GM18517 (cell line): ENCODE results near the gene CST3.
"Not testable (repeated sequence)": the region's sequence is repeated elsewhere in the genome, so short reads cannot be mapped to it uniquely, and the experiment has no call there.

ENCODE experiments used
- ATAC-seq: cut with Tn5 transposase; IDR thresholded peaks from one replicate; pipeline ENCODE4 v1.9.1; 2021; ENCODE audit warnings: mild to moderate bottlenecking, moderate library complexity; ENCODE audit not compliant: unreplicated experiment

Gene CST3

DNA sequence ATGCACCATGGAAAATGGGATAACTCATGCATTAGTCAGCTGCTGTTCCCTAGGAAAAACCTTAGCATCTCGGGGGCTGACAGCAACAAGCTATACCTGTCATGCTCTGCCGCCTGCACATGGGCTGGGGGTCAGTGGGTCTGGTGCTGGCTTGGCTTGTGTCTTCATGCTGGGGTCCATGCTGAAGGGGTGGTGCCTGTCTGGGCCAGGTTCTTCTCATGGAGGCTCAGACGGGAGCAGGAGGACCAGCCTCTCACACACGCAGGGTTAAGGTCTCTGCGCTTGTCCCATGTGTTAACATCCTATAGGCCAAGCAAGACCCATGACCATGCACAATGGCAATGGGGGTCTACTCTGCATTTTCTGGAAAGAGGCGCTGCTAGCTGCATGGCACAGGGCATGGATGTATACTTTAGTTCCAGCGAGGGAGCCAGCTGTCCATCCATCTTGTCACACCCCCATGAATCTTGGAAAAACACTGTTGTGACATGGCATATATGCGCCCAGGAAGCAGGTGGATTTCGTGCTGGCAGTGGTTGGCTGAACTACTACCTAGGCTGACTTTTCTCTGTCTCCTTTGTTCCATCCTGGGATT, 24.6 kb upstream of the CST3 start:
- no peak for ATAC-seq

DNA sequence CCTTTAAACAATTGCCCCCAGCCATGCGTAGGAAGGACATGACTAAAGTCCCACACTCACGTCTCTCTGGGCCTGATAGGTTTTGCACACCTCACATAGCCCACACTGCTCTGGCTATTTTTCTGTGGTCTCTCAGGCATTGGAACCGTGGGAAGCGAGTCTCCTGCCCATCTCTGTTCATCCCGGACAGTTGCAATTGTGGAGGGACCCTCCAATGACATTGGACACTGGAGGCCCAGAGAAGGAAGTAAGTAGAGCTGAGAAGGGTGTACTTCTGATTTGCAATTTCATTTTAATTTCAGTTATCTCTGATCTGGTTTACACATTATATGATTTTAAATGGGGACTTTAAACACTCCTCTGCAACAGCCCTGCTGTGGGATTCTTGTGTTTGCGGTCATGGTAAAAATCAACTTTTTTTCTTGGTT, 23.3 kb upstream of the CST3 start:
- ATAC-seq: no peak

DNA sequence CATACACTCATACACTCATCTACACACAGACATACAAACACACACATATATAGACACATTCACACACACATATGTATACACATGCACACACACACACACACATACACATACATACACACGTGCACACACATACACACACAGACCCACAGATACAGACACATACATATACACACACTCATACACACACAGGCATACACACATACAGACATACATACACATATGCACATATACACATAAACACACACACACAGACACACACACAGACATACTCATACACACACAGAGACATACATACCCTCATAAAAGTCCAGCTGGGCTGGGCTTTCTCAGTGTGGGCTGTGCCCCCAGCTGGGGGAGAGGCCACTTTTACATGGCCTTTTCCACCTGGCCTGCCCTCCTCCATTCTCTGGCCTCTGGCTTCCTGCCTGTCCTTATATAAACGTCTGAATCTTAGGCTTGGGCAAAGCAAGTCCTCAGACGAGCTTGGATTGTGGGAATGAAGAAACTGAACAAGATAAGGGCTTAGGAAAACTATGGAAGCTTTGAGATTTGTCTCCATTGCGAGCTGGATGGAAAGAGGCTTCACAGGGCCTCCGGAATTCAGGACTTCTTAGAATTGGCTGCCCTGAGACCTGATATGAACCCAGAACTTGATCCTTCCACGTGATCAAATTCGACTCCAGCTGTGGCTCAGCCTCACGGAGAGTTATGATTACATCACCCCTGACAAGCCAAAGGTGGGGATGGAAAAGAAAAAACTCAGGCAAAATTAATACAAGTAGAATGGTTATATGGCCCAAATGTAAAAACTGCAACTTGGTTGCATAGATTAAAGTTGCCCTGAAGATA, 22.5 kb upstream of the CST3 start:
- ATAC-seq: no peak

DNA sequence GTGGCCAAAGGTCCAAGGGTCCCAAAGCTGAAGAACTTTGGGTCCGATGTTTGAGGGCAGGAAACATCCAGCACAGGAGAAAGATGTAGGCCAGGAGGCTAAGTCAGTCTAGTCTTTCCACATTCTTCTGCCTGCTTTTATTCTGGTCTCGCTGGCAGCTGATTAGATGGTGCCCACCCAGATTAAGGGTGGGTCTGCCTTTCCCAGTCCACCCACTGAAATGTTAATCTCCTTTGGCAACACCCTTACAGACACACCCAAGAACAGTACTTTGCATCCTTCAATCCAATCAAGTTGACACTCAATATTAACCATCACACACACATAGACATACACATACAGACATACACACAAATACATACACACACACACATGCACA, 21.8 kb upstream of the CST3 start:
- ATAC-seq: not testable (repeated sequence)

DNA sequence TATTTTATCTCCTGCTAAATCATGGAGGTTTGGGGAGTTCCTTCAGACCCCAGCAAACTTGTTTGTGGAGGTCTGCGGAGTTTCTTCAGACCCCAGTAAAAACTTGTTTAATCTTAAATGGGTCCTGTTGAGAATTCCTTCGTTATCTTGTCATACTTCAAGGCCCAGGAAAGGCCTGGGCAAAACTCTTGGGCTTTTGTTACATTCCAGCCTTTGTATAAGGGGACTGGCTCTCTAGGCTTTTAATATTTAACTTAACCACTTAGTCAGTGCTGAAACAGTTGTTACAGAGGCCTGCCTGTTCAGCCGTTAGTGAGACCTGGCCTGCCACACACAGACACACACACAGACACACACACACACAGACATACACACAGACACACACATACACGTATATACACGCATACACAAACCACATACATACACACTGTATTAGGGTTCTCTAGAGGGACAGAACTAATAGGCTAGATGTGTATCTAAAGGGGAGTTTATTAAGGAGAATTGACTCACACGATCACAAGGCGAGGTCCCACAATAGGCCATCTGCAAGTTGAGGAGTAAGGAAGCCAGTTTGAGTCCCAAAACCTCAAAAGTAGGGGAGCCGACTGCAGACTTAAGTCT, 21.3 kb upstream of the CST3 start:
- no peak for ATAC-seq

DNA sequence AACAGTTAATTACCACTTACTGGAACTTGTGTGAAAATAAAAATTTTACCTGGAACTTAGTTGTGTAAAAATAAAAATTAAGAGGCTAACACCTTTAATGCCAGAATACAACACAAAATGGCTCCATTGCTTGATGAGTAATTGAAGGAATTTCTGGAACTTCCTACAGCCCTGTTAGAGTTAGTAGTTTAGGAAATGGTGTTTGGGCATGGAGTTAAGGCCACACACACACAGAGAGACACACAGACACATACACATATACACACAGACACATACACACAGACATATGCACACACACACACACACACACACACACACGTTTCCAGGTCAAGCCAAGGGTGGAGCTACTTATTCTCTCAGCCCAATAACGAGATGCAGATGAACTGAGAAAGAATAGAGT, 20.6 kb upstream of the CST3 start:
- no peak for ATAC-seq

DNA sequence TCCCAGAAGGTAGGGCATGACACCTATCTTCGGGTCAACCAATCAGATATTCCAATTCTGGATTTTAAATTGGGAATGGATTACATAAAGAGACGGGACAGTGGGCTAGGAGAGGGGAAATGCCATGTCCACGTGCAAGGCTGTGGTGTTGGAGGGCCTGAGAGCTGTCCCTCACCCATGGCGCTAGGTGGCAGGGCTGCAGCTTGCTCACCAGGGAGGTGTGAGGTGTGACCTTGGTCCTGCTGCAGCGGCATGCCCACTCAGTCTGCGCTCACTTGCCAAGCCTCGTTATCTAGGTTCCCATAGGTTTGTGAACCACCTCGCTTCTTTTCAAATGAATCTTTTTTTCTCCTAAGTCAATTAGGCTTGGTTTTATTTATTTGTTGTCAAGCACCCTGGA, 19.4 kb upstream of the CST3 start:
- no peak for ATAC-seq

DNA sequence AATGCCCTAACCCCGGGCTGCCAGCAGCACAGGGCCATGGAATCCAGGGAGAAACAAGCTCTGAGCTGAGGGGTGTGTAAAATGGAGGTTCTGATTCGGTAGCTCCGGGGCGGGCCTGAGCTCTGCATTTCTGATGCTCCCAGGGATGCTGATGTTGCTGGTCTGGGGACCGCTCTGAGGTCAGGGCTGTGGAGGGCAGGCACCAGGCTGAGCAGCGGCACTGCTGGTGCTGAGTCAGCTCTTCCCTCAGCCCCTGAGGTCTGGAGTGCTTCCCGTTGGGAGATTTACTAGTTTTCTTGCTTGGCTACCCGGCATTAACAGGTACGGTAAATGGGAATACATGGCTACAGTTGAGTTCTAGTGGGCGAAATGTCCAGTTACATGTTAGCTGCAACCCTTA, 18.6 kb upstream of the CST3 start:
- no peak for ATAC-seq

DNA sequence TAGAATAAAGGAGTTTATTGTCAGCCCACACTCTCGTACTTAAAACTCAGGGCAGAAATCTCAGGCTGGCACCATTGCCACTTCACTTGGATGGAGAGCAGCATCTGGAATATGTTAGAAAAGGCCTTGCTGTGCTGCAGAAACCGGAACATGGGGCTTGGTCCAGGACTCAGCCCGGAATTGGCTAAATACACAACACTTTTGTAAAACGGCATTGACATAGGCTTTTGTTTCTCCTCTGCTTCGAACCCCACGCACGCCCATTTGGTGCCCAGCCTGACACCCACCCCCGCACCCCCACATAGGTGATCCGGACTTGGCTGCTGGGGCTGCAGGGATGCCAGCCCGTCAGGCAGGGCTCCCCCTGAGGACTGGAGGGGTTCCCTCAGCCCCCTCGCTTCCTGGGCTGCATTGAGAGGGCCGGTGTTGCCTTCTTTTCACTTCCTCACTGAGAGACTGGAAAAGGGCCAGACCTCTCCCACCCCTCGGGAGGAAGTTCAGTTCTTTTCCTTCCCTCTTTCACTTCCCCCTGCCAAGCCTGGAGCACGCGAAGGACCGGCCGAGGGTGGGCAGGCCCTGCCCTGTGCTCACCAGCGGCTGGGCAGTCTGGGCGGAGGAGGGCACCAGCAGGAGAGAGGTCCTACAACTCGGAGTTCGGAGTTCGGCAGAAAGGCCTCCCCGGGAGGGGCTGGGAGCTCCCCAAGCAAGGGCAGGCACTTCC, 17.9 kb upstream of the CST3 start:
- ATAC-seq: no peak

DNA sequence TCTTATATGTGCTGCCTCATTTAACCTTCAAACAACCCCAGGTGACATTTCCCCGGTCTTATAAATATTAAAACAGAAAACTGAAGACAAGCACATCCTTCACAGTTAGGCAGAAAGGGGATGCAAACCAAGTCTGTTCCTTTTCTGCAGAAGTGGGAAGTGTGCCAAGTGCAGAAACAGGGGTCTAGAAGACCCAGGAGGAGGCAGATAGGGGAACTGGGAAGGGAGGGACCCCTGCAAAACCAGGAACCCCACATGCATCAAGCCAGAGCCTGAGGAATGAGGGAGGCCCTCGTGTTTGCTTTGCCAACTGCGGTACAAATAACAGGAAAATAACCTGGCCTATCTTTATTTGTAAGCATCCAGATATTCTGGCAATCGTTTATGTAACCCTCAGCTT, 17.0 kb upstream of the CST3 start:
- no peak for ATAC-seq

DNA sequence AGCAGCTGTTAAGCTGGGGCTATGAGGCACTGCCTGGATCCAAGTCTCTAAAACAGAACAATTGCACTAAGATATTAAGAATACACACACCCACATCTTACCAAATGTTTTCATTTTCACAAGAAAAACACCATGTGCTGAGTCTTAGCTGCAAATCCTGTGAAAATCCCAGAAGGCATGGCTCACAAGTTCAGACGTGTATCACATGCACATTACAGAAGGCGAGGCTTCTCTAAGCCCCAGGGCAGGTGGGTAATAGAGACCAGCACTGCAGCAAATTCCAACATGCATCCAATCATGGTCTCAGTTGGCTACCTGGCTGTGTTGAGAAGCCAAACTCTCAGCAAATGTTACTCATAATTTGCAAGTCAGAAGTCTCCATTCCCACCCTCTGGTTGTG, 16.2 kb upstream of the CST3 start:
- ATAC-seq: no peak

DNA sequence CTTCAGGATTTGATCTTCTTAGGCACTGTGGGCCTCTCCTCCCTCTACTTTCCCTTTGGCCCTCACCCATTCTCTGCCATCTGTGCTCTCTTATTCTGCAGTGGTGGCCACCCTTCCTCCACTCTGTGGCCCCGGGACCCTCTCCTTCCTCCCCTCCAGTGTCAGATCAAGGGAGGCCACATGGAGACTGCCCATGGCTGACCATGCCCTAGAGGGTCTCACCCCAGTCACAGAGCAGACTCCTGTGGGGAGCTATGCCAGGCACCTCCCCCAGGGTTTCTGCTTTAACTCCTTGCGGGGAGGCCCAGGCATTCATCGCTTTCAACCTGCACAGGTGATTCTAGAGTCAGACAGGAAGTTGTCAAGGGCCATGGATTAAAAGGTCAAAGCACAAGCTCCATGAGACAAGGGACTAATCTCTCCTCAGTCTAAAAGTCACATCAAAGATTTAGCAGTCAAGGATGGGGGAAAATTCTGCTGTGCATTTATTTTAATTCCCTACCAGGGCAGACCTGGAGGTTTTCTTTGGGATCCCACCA, 15.7 kb upstream of the CST3 start:
- no peak for ATAC-seq

DNA sequence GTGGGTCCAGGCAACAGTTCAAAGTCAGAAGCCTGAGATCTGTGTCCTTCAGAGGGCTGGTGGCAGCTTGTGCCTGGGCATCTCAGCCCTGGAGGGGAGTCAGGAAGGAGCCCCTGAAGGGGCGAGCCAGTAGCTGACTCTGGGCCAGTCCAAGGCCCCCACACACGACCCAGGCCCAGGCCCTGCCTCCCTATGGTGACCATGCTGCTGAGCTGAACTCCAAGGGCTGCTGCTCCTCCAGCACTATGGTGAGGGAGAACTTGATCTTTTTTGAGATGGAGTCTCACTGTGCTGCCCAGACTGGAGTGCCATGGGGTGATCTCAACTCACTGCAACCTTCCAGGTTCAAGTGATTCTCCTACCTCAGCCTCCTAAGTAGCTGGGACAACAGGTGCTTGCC, 15.2 kb upstream of the CST3 start:
- no peak for ATAC-seq

DNA sequence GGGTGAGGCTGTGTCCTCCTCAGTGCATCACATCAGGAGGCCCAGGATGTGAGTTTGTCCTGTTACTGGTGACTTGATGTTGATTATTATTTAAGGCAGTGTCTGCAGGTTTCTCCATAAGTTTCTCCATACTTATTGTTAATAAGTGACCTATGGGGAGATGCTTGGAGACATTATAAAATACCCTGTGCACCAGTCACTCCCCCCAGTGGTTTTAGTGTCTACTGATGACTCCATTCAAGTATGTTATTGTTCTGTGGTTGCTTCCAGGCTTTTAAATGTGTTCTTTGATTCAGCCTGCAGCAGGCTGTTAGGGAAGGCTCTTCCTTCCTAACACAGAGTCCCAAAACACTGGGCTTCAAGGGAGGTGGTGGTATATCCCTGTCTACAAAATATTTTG, 14.6 kb upstream of the CST3 start:
- no peak for ATAC-seq

DNA sequence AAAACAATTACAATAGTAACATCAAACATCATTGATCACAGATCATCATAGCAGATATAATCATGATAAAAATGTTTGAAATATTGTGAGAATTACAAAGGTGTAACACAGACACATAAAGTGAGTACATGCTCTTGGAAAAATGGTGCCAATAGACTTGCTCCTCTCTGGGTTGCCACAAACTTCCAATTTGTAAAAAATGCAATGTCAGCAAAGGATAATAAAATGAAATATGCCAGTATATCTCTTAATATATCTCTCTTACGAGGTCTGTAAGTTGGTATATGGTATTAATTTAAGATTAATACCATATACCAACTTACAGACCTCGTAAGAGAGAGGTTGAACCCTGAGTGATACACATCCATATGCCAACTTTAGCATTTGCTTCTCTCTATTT, 13.4 kb upstream of the CST3 start:
- ATAC-seq: no peak

DNA sequence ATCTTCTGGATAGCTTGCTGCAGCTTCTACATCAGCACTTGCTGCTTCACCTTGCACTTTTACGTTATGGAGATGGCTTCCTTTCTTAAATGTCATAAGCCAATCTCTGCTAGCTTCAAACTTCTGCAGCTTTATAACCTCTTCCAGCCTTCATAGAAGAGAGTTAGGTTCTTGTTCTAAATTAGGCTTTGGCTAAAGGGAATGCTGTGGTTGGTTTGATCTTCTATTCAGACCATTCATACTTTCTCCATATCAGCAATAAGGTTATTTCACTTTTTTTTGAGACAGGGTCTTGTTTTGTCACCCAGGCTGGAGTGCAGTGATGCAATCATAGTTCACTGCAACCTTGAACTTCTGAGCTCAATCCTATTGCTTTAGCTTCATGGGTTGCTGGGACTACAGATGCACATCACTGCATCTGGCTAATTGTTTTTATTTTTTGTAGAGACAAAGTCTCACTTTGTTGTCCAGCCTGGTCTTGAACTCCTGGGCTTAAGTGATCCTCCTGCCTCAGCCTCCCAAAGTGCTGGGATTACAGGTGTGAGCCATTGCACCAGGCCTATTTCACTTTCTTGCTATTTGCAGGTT, 12.2 kb upstream of the CST3 start:
- ATAC-seq: no peak

DNA sequence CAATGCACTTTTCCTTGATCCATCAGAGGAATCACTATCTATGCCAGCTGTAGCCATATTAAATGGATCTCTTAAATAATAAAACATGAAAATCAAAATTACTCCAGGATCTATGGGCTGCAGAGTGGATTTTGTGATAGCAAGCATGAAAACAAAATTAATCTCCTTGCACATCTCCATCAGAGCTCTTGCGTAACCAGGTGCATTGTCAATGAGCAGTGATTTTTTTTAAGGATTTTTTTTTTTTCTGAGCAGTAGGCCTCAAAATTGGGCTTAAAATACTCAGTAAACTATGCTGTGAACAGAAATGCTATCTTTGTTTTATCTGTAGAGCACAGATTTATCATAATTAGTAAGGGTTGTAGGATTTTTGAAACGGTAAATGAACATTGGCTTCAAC, 11.5 kb upstream of the CST3 start:
- ATAC-seq: no peak

DNA sequence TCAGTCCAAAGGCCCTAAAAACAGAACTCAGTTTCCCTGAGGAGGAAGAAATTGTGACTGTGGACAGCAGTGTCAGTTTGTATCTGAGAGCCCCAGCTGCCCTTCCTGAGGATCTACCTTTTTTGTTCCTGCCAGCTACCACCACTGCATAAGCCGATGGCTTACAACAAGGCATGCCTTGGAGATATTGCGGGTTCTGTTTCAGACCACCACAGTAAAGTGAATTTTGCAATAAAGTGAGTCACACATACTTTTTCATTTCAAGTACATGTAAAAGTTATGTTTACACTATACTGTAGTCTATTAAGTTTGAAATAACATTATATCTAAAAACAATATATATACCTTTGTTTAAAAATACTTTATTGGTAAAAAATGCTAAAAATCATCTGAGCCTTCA, 9.6 kb upstream of the CST3 start:
- ATAC-seq: no peak

DNA sequence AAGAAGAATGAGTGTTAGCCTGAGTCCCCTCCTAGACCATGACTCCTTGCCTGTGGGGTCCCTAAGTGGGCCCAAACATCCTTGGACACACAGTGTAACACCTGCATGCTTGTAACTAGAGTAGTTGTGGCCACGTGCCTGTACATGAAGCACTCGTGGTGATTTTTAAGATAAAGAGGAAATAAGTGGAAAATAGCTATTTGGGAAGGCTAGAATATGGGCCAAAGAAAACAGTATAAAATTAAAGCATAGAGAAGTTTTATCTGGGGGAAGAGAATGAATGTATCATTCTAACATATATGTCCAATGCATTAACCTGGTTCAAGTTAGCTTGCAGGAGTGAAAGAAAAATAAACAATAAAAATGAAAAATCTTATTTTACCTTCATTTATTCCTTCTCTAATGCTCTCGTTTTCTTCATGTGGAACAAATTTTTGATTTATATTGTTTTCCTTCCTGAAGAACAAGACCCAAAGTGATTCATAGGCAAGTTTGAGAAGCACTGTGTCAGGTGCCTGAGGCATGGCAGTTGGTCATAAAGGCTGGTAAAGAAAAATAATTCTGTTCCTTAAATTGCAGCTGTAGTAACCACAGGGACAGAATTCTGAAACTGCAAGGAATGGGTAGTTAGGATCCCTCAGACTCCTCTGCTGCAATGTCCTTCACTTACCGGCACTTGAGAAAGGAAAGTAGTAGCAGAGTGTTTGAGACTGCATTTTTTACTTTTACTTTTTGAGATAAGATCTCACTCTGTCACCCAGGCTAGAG, 8.5 kb upstream of the CST3 start:
- ATAC-seq: no peak

DNA sequence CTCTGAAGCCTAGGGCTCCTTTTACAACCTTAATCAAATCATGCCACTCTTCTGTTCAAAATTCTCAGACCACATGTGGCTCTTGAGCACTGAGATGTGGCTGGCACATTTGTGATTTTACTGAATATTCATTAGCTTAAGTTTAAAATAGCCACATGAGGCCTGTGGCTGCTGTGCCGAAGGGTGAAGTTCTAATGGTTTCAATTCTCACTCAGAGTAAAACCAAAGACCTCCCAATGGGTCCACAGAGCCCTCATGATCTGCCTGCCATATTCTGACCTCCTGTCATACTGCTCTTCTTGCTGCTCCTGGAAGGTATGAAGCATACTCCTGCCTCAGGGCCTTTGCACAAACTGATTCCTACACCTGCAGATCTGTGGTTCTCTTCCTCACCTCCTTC, 7.8 kb upstream of the CST3 start:
- no peak for ATAC-seq
